Measurements from ENCODE around the gene LRMDA. TPM values are rescaled to one million over a fixed set of nuclear protein-coding genes. Genes with fewer than 3 reads are reported as not detected.

LRMDA gene
- total and polyA plus RNA-seq, 10 of the 15 experiments (the other 5 are each of a cell fraction or from before 2014, with no cell fraction given): 0.07 to 0.54 (median 0.29) TPM; not detected in 4

DNA sequence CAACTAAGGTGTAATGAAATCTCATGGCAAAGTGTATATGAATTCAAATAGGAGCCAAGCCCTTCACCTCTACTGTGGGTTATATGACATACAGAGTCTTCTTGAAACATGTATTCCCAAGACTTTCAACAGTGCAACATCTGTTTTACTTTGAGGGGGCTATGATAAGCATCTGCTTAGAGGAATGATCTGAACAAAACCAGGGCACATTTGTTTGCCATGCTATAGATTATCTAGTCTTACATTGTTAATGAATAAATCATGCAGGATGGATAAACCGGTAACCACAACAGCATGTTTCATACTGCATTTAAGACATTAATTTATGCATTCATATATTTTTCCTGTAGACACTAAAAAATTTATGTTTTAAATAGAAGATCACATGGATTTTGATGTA is 1021.9 kb downstream of the LRMDA start:
- no peak overlapping the region for H3K4me2 ChIP-seq (ENCODE audit: control insufficient read depth, insufficient read depth)
- DNase-seq (ENCODE audit: low read depth, low spot score): no peak
- 79% methylated on average over 1 of the region's 1 CpG for WGBS (ENCODE audit: insufficient coverage, insufficient replicate concordance, low lambda C conversion rate, missing lambda C conversion rate)
- no peak overlapping the region for H3K4me3 ChIP-seq
- no peaks in the 10 kb centered on the region for H3K36me3 ChIP-seq (ENCODE audit: control insufficient read depth in 2 of 2, insufficient read depth in 2 of 2, low read length in 1 of 2)
- no peaks in the 10 kb centered on the region for H3K27me3 ChIP-seq (replicated peaks in 1 of 2; ENCODE audit: control insufficient read depth in 2 of 2, insufficient read depth in 2 of 2, low read length in 1 of 2)
- in situ Hi-C loops (cut with MboI): no loop called here
- no peaks in the 10 kb centered on the region for H3K79me2 ChIP-seq (ENCODE audit: control insufficient read depth, insufficient read depth, low read length)
- no peaks in the 10 kb centered on the region for H3K4me1 ChIP-seq (ENCODE audit: control insufficient read depth, insufficient read depth, low read length)
- ChIA-PET CTCF (no interaction called here), POLR2A (no interaction called here), RAD21 (ENCODE audit: unreplicated experiment) (no interaction called here), SMC1A (ENCODE audit: uncharacterized antibody, unreplicated experiment) (no interaction called here)
- no peak overlapping the region for H3K9ac ChIP-seq (ENCODE audit: control insufficient read depth, insufficient read depth, low read length)
- BruUV-seq (replicated peaks): no TSS peak
- no peaks in the 10 kb centered on the region for H4K20me1 ChIP-seq (ENCODE audit: control insufficient read depth, insufficient read depth)
- H3K27ac ChIP-seq (ENCODE audit: control insufficient read depth, insufficient read depth): no peak overlapping the region
- FAIRE-seq: no peak
- ATAC-seq: no peak
- H3K9me3 ChIP-seq (replicated peaks; ENCODE audit: control insufficient read depth, insufficient read depth, low read length): no peaks in the 10 kb centered on the region
- intact Hi-C loops (cut with micrococcal nuclease; ENCODE audit: unreplicated experiment): no loop called here
- H2AFZ ChIP-seq (ENCODE audit: control insufficient read depth, low read depth, low read length): no peak overlapping the region
- TF ChIP-seq TBL1XR1 (IDR thresholded peaks at IDR 0.05; ENCODE audit: low read depth, low read length) (no peak), MXI1 (IDR thresholded peaks at IDR 0.05; ENCODE audit: low read depth, low read length) (no peak), DPF2 (IDR thresholded peaks at IDR 0.05) (no peak), FOXK2 (IDR thresholded peaks at IDR 0.05) (no peak), NFYA (IDR thresholded peaks at IDR 0.05; ENCODE audit: borderline replicate concordance, low read depth, low read length) (no peak), EZH2 (IDR thresholded peaks at IDR 0.05; ENCODE audit: borderline replicate concordance, control insufficient read depth, low read depth, low read length) (no peak), HDAC2 (IDR thresholded peaks at IDR 0.05) (no peak), BACH1 (IDR thresholded peaks at IDR 0.05; ENCODE audit: borderline replicate concordance) (no peak), SREBF2 (IDR thresholded peaks at IDR 0.05; ENCODE audit: low read length) (no peak), MTA2 (IDR thresholded peaks at IDR 0.05; ENCODE audit: low read depth) (no peak), SMC3 (IDR thresholded peaks at IDR 0.05; ENCODE audit: borderline replicate concordance, low read length) (no peak), RAD51 (IDR thresholded peaks at IDR 0.05) (no peak), SREBF1 (IDR thresholded peaks at IDR 0.05; ENCODE audit: low read length) (no peak), TCF3 (IDR thresholded peaks at IDR 0.05; ENCODE audit: borderline replicate concordance, insufficient read depth, low read depth, low read length) (no peak), BHLHE40 (IDR thresholded peaks at IDR 0.05; ENCODE audit: borderline replicate concordance in 1 of 2, low read depth in 2 of 2, low read length in 1 of 2) (no peak), IKZF1 (conservative IDR thresholded peaks at IDR 0.05) (no peak), TCF12 (IDR thresholded peaks at IDR 0.05; ENCODE audit: low read depth, low read length) (no peak), NFYB (IDR thresholded peaks at IDR 0.05; ENCODE audit: insufficient read depth, low read depth, low read length) (no peak), ZNF687 (IDR thresholded peaks at IDR 0.05) (no peak)

All from GM12878 (cell line).